Ascending aorta (tissue), 2 donors: ENCODE measurements around the gene NCS1. TPM values are rescaled to one million over a fixed set of nuclear protein-coding genes. Genes with fewer than 3 reads are reported as not detected.

ENCODE experiments used
- DNase-seq, 2 donors: peaks; one replicate each; pipeline ENCODE4 v3.0.0-alpha.2; 2019; ENCODE audit warnings: low spot score in 2 of 2
- H3K27ac ChIP-seq, 2 donors: fragments of 200-600 bp; sonication (generic); one replicate each; pipeline ENCODE4 v1.5.1; 2016 to 2017; ENCODE audit warnings: mild to moderate bottlenecking in 1 of 2
- H3K27me3 ChIP-seq: fragments of 200-600 bp; sonication (generic); one replicate; pipeline ENCODE4 v1.5.1; 2017
- H3K36me3 ChIP-seq, 2 donors: fragments of 200-600 bp; sonication (generic); one replicate each; pipeline ENCODE4 v1.5.1; 2016
- H3K4me1 ChIP-seq, 2 donors: fragments of 200-600 bp; sonication (generic); one replicate each; pipeline ENCODE4 v1.5.1; 2016 to 2017; ENCODE audit warnings: mild to moderate bottlenecking in 1 of 2
- H3K4me3 ChIP-seq, 2 donors: fragments of 200-600 bp; sonication (generic); one replicate each; pipeline ENCODE4 v1.5.1; 2016 to 2017; ENCODE audit warnings: mild to moderate bottlenecking in 1 of 2
- H3K9me3 ChIP-seq, 2 donors: fragments of 200-600 bp; sonication (generic); one replicate each; pipeline ENCODE4 v1.5.1; 2016
- intact Hi-C: fragments of 100-400 bp; cut with DNase I; formaldehyde crosslinking; loops from one replicate; pipeline ENCODE4 v1.15.1; 2023
- total RNA-seq: library from RNA; depleted of rRNA; stranded (reverse); fragments of >200 nt; gene quantifications from one replicate; pipeline ENCODE4 v1.1.0, GENCODE V29; 2016
- TF ChIP-seq, protein P1 (sequence below), 3 experiments: fragments of 200-600 bp in 2 of 3; fragments of 450-650 bp in 1 of 3; sonication (generic) in 2 of 3; IDR thresholded peaks; one replicate each; pipeline ENCODE4 v1.5.1; 2016 to 2019; ENCODE audit warnings: antibody characterized with exemption in 3 of 3, mild to moderate bottlenecking in 1 of 3, moderate library complexity in 1 of 3

NCS1 gene
- total RNA-seq, 1 donor from 2014 or later: 34.7 TPM

GRCh38 chr9:130244548-130245165, 72.5 kb downstream of the NCS1 start:
- no peaks in the 10 kb centered on the region for H3K36me3 ChIP-seq
- peaks cover 0 to 2% of the 10 kb centered on the region in 2 donors for H3K4me1 ChIP-seq
- H3K27ac ChIP-seq: no peak overlapping the region
- intact Hi-C loops: no loop called here
- no peaks in the 10 kb centered on the region for H3K27me3 ChIP-seq
- TF ChIP-seq, protein P1, sequence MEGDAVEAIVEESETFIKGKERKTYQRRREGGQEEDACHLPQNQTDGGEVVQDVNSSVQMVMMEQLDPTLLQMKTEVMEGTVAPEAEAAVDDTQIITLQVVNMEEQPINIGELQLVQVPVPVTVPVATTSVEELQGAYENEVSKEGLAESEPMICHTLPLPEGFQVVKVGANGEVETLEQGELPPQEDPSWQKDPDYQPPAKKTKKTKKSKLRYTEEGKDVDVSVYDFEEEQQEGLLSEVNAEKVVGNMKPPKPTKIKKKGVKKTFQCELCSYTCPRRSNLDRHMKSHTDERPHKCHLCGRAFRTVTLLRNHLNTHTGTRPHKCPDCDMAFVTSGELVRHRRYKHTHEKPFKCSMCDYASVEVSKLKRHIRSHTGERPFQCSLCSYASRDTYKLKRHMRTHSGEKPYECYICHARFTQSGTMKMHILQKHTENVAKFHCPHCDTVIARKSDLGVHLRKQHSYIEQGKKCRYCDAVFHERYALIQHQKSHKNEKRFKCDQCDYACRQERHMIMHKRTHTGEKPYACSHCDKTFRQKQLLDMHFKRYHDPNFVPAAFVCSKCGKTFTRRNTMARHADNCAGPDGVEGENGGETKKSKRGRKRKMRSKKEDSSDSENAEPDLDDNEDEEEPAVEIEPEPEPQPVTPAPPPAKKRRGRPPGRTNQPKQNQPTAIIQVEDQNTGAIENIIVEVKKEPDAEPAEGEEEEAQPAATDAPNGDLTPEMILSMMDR (IDR thresholded peaks at IDR 0.05): no peak
- no peak for DNase-seq
- no peak overlapping the region for H3K4me3 ChIP-seq
- H3K9me3 ChIP-seq: no peaks in the 10 kb centered on the region

DNA sequence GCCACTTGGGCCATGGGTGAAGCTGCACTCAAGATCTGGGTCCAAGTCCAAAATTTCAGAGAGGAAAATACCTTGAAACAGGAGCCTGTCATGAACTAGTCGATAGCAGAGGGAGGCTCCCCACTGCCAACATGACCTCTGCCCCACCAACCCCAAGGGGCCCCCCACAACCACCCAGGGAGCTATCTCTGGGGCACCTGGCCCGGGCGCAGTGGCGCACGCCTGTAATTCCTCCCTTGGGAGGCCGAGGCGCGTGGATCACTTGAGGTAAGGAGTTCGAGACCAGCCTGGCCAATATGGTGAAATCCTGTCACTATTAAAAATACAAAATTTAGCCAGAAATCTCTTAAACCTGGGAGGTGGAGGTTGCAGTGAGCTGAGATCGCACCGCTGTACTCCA, 73.3 kb downstream of the NCS1 start:
- no peaks in the 10 kb centered on the region for H3K27me3 ChIP-seq

GRCh38 chr9:130246126-130246525, 73.9 kb downstream of the NCS1 start:
- intact Hi-C loops: no loop called here
- Histone ChIP-seq H3K27ac (no peak overlapping the region), H3K9me3 (no peaks in the 10 kb centered on the region), H3K27me3 (no peaks in the 10 kb centered on the region), H3K36me3 (no peaks in the 10 kb centered on the region), H3K4me3 (no peak overlapping the region), H3K4me1 (peaks cover 0 to 2% of the 10 kb centered on the region in 2 donors)
- peak in 1 of 2 donors; percentile 37 for DNase-seq
- TF ChIP-seq, protein P1 (IDR thresholded peaks at IDR 0.05): no peak

More for the DNA sequence above, 73.3 kb downstream of the NCS1 start:
- Histone ChIP-seq H3K4me1 (peaks cover 0 to 2% of the 10 kb centered on the region in 2 donors), H3K36me3 (no peaks in the 10 kb centered on the region), H3K9me3 (no peaks in the 10 kb centered on the region), H3K4me3 (no peak overlapping the region), H3K27ac (no peak overlapping the region)
- DNase-seq: no peak
- TF ChIP-seq, protein P1 (IDR thresholded peaks at IDR 0.05): no peak
- intact Hi-C loops: no loop called here

- no peak overlapping the region for H3K4me3 ChIP-seq
- DNase-seq: peak in 1 of 2 donors; percentile 31
- no peaks in the 10 kb centered on the region for H3K36me3 ChIP-seq
- no peaks in the 10 kb centered on the region for H3K9me3 ChIP-seq
- no peaks in the 10 kb centered on the region for H3K4me1 ChIP-seq
- intact Hi-C loops: no loop called here
- TF ChIP-seq, protein P1 (IDR thresholded peaks at IDR 0.05): no peak
- no peaks in the 10 kb centered on the region for H3K27me3 ChIP-seq
- no peak overlapping the region for H3K27ac ChIP-seq
These were observed 82.8 kb downstream of the NCS1 start for GRCh38 chr9:130254747-130255630.

- Histone ChIP-seq H3K4me1 (no peaks in the 10 kb centered on the region), H3K9me3 (no peaks in the 10 kb centered on the region), H3K27ac (no peak overlapping the region), H3K4me3 (no peak overlapping the region), H3K36me3 (no peaks in the 10 kb centered on the region), H3K27me3 (no peaks in the 10 kb centered on the region)
- no peak for DNase-seq
- intact Hi-C loops: no loop called here
- TF ChIP-seq, protein P1 (IDR thresholded peaks at IDR 0.05): no peak
These were observed 83.5 kb downstream of the NCS1 start for GRCh38 chr9:130255631-130256134.
